Measurements from ENCODE around the gene PARG. TPM values are rescaled to one million over a fixed set of nuclear protein-coding genes. Genes with fewer than 3 reads are reported as not detected.

Gene PARG
- total RNA-seq: 108 TPM

GRCh38 chr10:49941447-49942338 is at the start of gene PARG, which contains the start of gene TIMM23B:
TSS of gene PARG (minus strand) at chr10:49942027. CDS start at chr10:49941725, 302 bp downstream.
TSS of gene TIMM23B (plus strand) at chr10:49942053. CDS start at chr10:49942195, 142 bp downstream.

GRCh38 chr10:49988376-49988775 is 46.5 kb upstream of the PARG start, which contains the start of gene AGAP6:
TSS of gene AGAP6 (plus strand) at chr10:49988406. CDS start at chr10:49988716, 310 bp downstream.

Small RNA genes lying within 50 kb of the gene (small RNA-seq; reads per million reads assigned to genes)
- gene RNA5SP317 (ENCODE audit: low replicate concordance) (not detected), gene SNORA74C-2 (ENCODE audit: low replicate concordance) (not detected)

Other genes with a start within 250 kb of the PARG start
- 7.5 TPM for gene OGDHL, start 179.7 kb downstream of the PARG start, total RNA-seq
- gene TIMM23B, start within 50 bp of the PARG start, total RNA-seq: 31.6 TPM
- 11.0 TPM for gene AGAP6, start 46.4 kb upstream of the PARG start, total RNA-seq
- 39.8 TPM for gene WASHC2A, start 125.9 kb upstream of the PARG start, total RNA-seq